ENCODE results near the gene TFF3.

TFF3 gene

GRCh38 chr21:42338729-42339715 is 23.8 kb upstream of the TFF3 start:
- H3K27ac ChIP-seq: peak overlapping the region; percentile 49; the same call in 1 of the 2 replicates
- TF ChIP-seq, protein P1, sequence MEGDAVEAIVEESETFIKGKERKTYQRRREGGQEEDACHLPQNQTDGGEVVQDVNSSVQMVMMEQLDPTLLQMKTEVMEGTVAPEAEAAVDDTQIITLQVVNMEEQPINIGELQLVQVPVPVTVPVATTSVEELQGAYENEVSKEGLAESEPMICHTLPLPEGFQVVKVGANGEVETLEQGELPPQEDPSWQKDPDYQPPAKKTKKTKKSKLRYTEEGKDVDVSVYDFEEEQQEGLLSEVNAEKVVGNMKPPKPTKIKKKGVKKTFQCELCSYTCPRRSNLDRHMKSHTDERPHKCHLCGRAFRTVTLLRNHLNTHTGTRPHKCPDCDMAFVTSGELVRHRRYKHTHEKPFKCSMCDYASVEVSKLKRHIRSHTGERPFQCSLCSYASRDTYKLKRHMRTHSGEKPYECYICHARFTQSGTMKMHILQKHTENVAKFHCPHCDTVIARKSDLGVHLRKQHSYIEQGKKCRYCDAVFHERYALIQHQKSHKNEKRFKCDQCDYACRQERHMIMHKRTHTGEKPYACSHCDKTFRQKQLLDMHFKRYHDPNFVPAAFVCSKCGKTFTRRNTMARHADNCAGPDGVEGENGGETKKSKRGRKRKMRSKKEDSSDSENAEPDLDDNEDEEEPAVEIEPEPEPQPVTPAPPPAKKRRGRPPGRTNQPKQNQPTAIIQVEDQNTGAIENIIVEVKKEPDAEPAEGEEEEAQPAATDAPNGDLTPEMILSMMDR (conservative IDR thresholded peaks at IDR 0.05): no peak
- no peak for TF ChIP-seq ZFX (IDR thresholded peaks at IDR 0.05)

DNA sequence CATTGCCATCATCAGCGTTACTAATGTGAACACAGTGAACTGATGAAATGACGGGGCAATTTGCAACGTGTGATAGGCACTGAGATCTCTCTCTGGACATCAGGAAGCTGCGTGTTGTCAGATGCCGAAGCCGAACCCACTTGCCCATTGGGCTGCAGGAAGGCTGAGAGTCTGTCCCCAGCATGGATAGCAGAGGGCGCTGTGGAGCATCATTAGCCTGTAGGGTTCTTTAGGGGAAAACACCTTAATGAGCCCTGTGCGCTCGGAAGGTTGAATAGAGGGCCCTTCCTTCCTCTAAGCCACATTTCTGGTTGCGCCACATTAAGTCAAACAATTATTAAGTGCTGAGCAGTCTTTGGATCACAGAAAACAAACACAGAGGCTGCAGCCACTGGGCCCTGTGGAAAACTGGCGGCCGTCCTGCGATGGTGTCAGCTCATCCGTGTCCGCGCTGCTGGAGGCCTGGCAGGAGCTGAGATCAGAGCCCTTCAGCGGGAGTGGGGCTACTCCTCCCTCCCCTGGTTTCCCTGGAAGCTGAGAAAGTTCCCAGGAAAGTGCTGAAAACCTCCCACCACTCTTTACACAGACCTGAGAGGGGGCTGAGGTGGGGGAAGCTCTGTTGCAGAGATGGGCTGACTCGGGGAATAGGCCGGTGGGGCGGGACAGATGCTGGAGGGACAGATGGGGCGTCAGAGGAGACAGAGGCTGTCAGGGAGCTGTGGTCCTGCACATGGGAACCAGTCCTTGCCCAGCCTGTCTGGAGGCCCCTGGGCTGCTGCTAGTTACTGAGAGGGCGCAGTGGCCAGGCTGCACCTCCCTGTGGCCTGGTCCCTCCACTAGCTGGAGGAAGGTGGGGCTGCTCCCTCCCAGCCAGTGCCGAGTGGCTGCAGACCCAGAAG is 22.9 kb upstream of the TFF3 start:
- peak overlapping the region; percentile 49 for H3K27ac ChIP-seq
- no peak for TF ChIP-seq ZFX (IDR thresholded peaks at IDR 0.05)
- TF ChIP-seq, protein P1 (conservative IDR thresholded peaks at IDR 0.05): peak; percentile 84

- TF ChIP-seq ZFX (IDR thresholded peaks at IDR 0.05): no peak
- TF ChIP-seq, protein P1 (conservative IDR thresholded peaks at IDR 0.05): no peak
- H3K27ac ChIP-seq: no peak overlapping the region
These were observed 22.1 kb upstream of the TFF3 start for GRCh38 chr21:42337276-42337675.

DNA sequence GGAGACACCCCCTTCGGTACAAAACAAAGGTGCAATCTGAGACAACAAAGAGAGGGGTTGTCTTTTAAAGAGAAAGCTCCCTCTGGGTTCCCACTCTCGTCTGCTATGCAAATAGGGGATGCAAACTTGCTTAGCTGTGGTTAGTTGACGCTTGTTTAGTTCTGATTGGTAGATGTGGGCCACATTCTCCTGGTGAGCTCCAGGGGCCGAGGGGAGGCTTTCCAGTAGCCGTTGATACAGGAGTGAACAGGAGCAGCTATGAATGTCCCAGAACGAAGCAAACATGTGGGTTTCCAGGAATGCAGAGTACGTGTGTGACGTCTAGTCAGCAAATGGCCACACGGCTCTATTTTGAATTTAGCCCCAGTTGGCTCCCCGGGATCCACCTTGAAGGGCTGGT is 20.8 kb upstream of the TFF3 start:
- no peak for TF ChIP-seq ZFX (IDR thresholded peaks at IDR 0.05)
- TF ChIP-seq, protein P1 (conservative IDR thresholded peaks at IDR 0.05): no peak
- no peak overlapping the region for H3K27ac ChIP-seq

- H3K27ac ChIP-seq: no peak overlapping the region
- TF ChIP-seq ZFX (IDR thresholded peaks at IDR 0.05): no peak
- TF ChIP-seq, protein P1 (conservative IDR thresholded peaks at IDR 0.05): no peak
These were observed 17.5 kb upstream of the TFF3 start for GRCh38 chr21:42332557-42333317.

GRCh38 chr21:42331660-42332059 is 16.5 kb upstream of the TFF3 start:
- TF ChIP-seq, protein P1 (conservative IDR thresholded peaks at IDR 0.05): no peak
- TF ChIP-seq ZFX (IDR thresholded peaks at IDR 0.05): no peak
- H3K27ac ChIP-seq: peak overlapping the region; percentile 41; the same call in 1 of the 2 replicates

Measured in C4-2B (cell line).